Stimulated activated CD8-positive, alpha-beta memory T cell treated with anti-CD3 and anti-CD28 coated beads, Interleukin-15, amount 100 ng/mL, for 4 hours (primary cell): ENCODE data around the gene DIO1.

Source experiments
- DNase-seq, 2 donors: peaks; one replicate each; pipeline ENCODE4 v3.0.0-alpha.2; 2020; ENCODE audit warnings: low read depth in 2 of 2

DIO1 gene

GRCh38 chr1:53942127-53942957 is 48.4 kb downstream of the DIO1 start:
- no peak for DNase-seq

GRCh38 chr1:53943090-53943489 is 49.1 kb downstream of the DIO1 start:
- DNase-seq: no peak

GRCh38 chr1:53943490-53944043 is 49.6 kb downstream of the DIO1 start:
- DNase-seq: no peak

- DNase-seq: no peak
These were observed 50.6 kb downstream of the DIO1 start for GRCh38 chr1:53944469-53945182.

GRCh38 chr1:53945183-53945432 is 51.1 kb downstream of the DIO1 start:
- no peak for DNase-seq

GRCh38 chr1:53945433-53946251 is 51.7 kb downstream of the DIO1 start, which contains the start of gene IFT25:
TSS of gene IFT25 (minus strand) at chr1:53945699. CDS start at chr1:53940082, 5,617 bp downstream.
- DNase-seq: peak; percentile 96 to 97

- DNase-seq: no peak
These were observed 52.5 kb downstream of the DIO1 start, which contains the start of gene LRRC42 for GRCh38 chr1:53946252-53947171. TSS of gene LRRC42 (plus strand) at chr1:53946350. CDS start at chr1:53952000, 5,650 bp downstream.

- DNase-seq: no peak
These were observed 53.4 kb downstream of the DIO1 start for GRCh38 chr1:53947172-53947907.

GRCh38 chr1:53948291-53948690 is 54.3 kb downstream of the DIO1 start:
- DNase-seq: no peak

GRCh38 chr1:53949023-53949990 is 55.3 kb downstream of the DIO1 start:
- no peak for DNase-seq

GRCh38 chr1:53951697-53952096 is 57.7 kb downstream of the DIO1 start:
- DNase-seq: no peak

- DNase-seq: no peak
These were observed 60.1 kb downstream of the DIO1 start for GRCh38 chr1:53954128-53954527.

GRCh38 chr1:53956308-53957168 is 62.6 kb downstream of the DIO1 start:
- no peak for DNase-seq

- DNase-seq: no peak
These were observed 63.3 kb downstream of the DIO1 start for GRCh38 chr1:53957194-53957818.

GRCh38 chr1:53959664-53960250 is 65.8 kb downstream of the DIO1 start:
- no peak for DNase-seq
